Testis (tissue), 3 donors: Measurements from ENCODE around the gene THSD4. TPM values are rescaled to one million over a fixed set of nuclear protein-coding genes. Genes with fewer than 3 reads are reported as not detected.

Source experiments
- DNase-seq: peaks from one replicate; pipeline ENCODE4 v3.0.0-alpha.2; 2019
- H3K27ac ChIP-seq, 2 donors: fragments of 200-600 bp; sonication (generic); one replicate each; pipeline ENCODE4 v1.5.1; 2019
- H3K27me3 ChIP-seq: fragments of 200-600 bp; sonication (generic); one replicate; pipeline ENCODE4 v1.5.1; 2019
- H3K36me3 ChIP-seq: fragments of 200-600 bp; sonication (generic); one replicate; pipeline ENCODE4 v1.5.1; 2017; ENCODE audit warnings: low read depth; ENCODE audit errors: missing control alignments
- H3K4me1 ChIP-seq: fragments of 200-600 bp; sonication (generic); one replicate; pipeline ENCODE4 v1.5.1; 2019
- H3K4me3 ChIP-seq, 2 donors: fragments of 200-600 bp; sonication (generic); one replicate each; pipeline ENCODE4 v1.5.1; 2017 to 2019
- H3K9me3 ChIP-seq: fragments of 200-600 bp; sonication (generic); one replicate; pipeline ENCODE4 v1.5.1; 2017
- POLR2A ChIP-seq: fragments of 450-650 bp; IDR thresholded peaks from one replicate; pipeline ENCODE4 v1.6.1; 2017; ENCODE audit warnings: antibody characterized with exemption, mild to moderate bottlenecking, moderate library complexity
- WGBS, 2 donors: methylation state at CpG; one replicate each; pipeline ENCODE4 v1.1.5; 2018; 5-methylcytosine and 5-hydroxymethylcytosine counted together
- intact Hi-C: fragments of 100-400 bp; cut with DNase I; formaldehyde crosslinking; loops from one replicate; pipeline ENCODE4 v1.15.1; 2023; ENCODE audit warnings: low total_unique reads
- polyA plus RNA-seq: library from polyadenylated mRNA; stranded (reverse); fragments of 350-450 nt; fragmentation: Illumina TruSeq; extraction: RNeasy Lipid Tissue Mini Kit (QIAGEN cat#74804); gene quantifications from one replicate; pipeline ENCODE4 v1.2.3, GENCODE V29; 2014; ENCODE audit warnings: low read depth, low replicate concordance; ENCODE audit not compliant: insufficient read depth
- total RNA-seq, 2 donors: library from RNA; depleted of rRNA; stranded (reverse); fragments of >200 nt; gene quantifications; one replicate each; pipeline ENCODE4 v1.2.3, GENCODE V29; 2016
- TF ChIP-seq, protein P1 (sequence below), 3 experiments: fragments of 450-650 bp in 2 of 3; fragments of 200-600 bp in 1 of 3; sonication (generic) in 1 of 3; IDR thresholded peaks; one replicate each; pipeline ENCODE4 v1.5.1; 2016 to 2019; ENCODE audit warnings: antibody characterized with exemption in 3 of 3, mild to moderate bottlenecking in 2 of 3, moderate library complexity in 1 of 3

THSD4 gene
- total and polyA plus RNA-seq, 3 donors from 2014 or later, result 14.3 to 21.5 (median 18.2) TPM

DNA sequence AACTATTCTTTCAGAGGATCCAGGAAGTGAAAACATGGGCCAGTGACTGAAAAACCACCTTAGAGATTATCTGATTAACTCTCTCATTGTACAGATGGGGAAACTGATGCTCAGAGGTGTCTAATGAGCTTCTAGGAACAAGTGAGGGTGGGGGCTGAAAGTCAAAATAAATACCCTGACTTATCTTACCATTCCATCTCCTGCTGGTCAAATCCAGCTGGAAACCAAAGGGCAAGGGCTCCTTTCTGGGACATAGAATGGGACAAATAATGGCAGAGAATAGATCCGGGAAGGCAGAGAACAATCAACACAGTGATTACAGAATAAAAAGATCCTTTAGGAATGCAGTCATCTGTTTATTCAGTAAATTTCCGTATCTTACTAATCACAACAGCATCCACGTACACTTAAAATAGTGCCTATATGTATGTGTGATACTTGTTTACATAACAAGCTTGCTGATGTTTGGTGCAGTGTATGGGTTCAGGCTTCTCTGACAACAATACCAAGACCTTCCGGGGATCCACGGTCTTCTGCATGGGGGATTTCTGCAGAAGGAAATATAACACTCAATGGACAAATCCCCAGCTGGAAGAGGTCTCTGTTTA lies 173.2 kb downstream of the THSD4 start:
- 89 to 92% methylated on average over 5 of the region's 5 CpGs for WGBS, 2 donors
- no peak overlapping the region for H3K27ac ChIP-seq
- no peaks in the 10 kb centered on the region for H3K9me3 ChIP-seq
- TF ChIP-seq POLR2A, result no peak
- TF ChIP-seq, protein P1, sequence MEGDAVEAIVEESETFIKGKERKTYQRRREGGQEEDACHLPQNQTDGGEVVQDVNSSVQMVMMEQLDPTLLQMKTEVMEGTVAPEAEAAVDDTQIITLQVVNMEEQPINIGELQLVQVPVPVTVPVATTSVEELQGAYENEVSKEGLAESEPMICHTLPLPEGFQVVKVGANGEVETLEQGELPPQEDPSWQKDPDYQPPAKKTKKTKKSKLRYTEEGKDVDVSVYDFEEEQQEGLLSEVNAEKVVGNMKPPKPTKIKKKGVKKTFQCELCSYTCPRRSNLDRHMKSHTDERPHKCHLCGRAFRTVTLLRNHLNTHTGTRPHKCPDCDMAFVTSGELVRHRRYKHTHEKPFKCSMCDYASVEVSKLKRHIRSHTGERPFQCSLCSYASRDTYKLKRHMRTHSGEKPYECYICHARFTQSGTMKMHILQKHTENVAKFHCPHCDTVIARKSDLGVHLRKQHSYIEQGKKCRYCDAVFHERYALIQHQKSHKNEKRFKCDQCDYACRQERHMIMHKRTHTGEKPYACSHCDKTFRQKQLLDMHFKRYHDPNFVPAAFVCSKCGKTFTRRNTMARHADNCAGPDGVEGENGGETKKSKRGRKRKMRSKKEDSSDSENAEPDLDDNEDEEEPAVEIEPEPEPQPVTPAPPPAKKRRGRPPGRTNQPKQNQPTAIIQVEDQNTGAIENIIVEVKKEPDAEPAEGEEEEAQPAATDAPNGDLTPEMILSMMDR (IDR thresholded peaks at IDR 0.05), result no peak
- intact Hi-C loops, result no loop called here
- H3K4me3 ChIP-seq, result no peak overlapping the region
- H3K27me3 ChIP-seq, result no peaks in the 10 kb centered on the region
- H3K36me3 ChIP-seq, result no peaks in the 10 kb centered on the region
- no peaks in the 10 kb centered on the region for H3K4me1 ChIP-seq
- no peak for DNase-seq

DNA sequence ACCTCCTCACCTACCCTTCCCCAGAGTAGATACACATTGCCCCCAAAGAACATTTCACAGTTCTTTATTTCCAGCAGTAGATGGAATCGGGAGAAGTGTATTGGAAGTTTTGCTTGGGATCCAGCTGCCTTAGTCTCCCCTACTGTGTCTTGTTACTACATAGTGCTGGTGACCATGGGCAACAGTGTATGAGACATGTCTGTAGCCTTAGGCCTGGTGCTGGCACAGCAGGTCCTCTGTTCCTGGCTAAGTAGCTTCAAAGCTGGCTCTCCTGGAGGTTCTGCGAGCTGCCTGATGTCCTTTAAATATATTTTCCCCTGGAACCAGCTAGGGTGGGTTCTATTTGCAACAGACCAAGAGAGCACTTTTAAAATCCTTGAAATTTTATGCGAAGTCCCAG lies 174.7 kb downstream of the THSD4 start:
- no peak overlapping the region for H3K4me3 ChIP-seq
- intact Hi-C loops, result no loop called here
- H3K9me3 ChIP-seq, result no peaks in the 10 kb centered on the region
- no peaks in the 10 kb centered on the region for H3K36me3 ChIP-seq
- 92 to 96% methylated on average over 3 of the region's 3 CpGs for WGBS, 2 donors
- TF ChIP-seq POLR2A, result no peak
- TF ChIP-seq, protein P1 (IDR thresholded peaks at IDR 0.05), result no peak
- no peaks in the 10 kb centered on the region for H3K4me1 ChIP-seq
- H3K27me3 ChIP-seq, result no peaks in the 10 kb centered on the region
- DNase-seq, result no peak
- no peak overlapping the region for H3K27ac ChIP-seq

DNA sequence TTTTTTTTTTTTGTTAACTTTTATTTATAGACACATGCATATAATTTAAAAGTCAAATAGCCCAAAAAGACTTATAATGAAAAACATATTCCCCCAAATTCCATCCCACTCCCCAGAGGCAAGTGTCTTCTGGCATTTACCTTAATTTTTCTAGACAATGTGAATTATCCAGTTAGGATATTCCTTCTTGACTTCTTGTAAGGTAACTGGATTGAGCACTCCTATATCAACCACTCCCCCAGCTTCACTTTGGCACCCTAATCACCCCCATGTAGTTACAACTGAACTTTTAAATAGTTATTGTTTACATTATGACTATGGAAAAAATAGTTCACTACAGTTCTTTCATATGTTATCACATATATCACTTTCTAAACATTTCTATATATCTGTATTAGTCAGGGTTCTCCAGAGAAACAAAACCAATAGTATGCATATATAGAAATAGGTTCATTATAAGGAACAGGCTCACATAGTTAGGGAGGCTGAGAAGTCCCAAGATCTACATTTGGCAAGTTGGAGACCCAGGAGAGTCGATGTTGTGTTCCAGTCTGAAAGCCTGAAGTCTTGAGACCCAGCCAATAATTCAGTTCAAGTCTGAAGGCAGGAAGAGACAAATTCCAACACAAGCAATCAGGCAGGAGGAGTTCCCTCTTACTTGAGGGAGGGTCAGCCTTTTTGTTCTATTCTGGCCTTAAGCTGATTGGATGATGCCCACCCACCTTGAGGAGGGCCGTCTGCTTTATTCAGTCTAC lies 175.8 kb downstream of the THSD4 start:
- no peaks in the 10 kb centered on the region for H3K27me3 ChIP-seq
- 74 to 82% methylated on average over 2 of the region's 2 CpGs for WGBS, 2 donors
- no peak overlapping the region for H3K4me3 ChIP-seq
- intact Hi-C loops, result no loop called here
- H3K9me3 ChIP-seq, result no peaks in the 10 kb centered on the region
- DNase-seq, result no peak
- H3K27ac ChIP-seq, result no peak overlapping the region
- no peaks in the 10 kb centered on the region for H3K36me3 ChIP-seq
- no peaks in the 10 kb centered on the region for H3K4me1 ChIP-seq
- TF ChIP-seq, protein P1 (IDR thresholded peaks at IDR 0.05), result no peak
- no peak for TF ChIP-seq POLR2A

DNA sequence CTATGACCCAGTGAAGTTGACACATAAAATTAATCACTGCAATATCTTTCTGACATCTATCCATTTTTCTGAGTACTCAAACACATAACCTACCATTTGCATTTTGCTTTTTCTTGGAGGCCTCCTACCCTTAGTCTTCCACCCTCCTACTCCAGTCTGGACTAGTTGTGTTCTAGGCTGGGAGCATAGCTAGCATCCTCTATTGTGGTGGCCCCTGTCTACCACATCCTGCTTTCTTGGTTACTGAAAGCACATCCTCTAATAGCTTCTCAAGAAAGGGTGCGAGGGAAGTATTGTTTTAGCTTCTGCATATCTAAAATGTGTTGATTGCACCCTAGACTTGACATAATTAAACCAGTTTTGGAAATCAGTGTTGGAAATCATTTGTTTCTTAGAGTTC lies 176.5 kb downstream of the THSD4 start:
- intact Hi-C loops, result no loop called here
- H3K9me3 ChIP-seq, result no peaks in the 10 kb centered on the region
- H3K27ac ChIP-seq, result no peak overlapping the region
- no peaks in the 10 kb centered on the region for H3K4me1 ChIP-seq
- TF ChIP-seq, protein P1 (IDR thresholded peaks at IDR 0.05), result no peak
- no peak for TF ChIP-seq POLR2A
- WGBS, 2 donors, result 94 to 95% methylated on average over 1 of the region's 1 CpG
- DNase-seq, result no peak
- H3K27me3 ChIP-seq, result no peaks in the 10 kb centered on the region
- H3K36me3 ChIP-seq, result no peaks in the 10 kb centered on the region
- no peak overlapping the region for H3K4me3 ChIP-seq
